ENCODE measurements around the gene IPP. TPM values are rescaled to one million over a fixed set of nuclear protein-coding genes. Genes with fewer than 3 reads are reported as not detected.

The IPP gene
- 13.9 and 16.1 TPM in 2 replicates for total RNA-seq

DNA sequence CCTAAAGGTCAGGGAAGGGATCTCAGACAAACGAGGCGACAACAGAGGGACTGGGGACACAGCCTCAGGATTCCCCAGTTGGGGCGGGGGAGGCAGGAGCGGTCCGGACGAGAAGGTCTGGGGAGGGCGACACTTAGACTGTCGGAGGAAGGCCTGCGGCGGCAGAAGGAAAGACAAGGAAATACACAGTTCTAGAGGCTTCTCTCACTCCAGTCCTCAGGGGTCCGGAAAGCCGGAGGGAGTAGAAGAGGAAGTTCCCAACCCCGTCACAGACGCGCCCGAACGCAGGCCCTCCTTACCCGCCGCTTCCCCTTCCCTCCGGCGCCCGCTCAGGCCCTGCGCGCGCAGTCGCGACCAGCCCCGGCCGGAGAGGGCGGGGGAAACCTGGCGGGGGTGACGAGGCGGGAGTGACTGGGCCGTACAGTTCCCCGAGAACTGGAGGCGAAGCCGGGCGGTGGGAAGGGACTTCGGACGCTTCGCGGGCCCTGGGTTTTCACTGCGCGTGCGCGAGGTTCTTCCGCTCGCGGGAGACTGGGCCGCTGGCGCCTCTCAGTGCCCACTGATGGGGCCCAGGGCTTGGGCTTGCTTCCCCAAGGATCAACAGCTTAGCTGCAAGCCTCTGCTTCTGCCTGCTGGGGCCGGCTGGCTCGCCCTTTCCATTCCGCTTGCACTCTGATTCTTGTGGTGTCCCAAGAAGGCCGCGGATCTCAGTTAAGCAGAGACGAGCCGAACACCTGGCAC, at the start of gene IPP:
Gene IPP, minus strand, starts transcription at position 356 of the 741 bp plus-strand sequence. CDS start 4,242 bp downstream, outside the sequence.

DNA sequence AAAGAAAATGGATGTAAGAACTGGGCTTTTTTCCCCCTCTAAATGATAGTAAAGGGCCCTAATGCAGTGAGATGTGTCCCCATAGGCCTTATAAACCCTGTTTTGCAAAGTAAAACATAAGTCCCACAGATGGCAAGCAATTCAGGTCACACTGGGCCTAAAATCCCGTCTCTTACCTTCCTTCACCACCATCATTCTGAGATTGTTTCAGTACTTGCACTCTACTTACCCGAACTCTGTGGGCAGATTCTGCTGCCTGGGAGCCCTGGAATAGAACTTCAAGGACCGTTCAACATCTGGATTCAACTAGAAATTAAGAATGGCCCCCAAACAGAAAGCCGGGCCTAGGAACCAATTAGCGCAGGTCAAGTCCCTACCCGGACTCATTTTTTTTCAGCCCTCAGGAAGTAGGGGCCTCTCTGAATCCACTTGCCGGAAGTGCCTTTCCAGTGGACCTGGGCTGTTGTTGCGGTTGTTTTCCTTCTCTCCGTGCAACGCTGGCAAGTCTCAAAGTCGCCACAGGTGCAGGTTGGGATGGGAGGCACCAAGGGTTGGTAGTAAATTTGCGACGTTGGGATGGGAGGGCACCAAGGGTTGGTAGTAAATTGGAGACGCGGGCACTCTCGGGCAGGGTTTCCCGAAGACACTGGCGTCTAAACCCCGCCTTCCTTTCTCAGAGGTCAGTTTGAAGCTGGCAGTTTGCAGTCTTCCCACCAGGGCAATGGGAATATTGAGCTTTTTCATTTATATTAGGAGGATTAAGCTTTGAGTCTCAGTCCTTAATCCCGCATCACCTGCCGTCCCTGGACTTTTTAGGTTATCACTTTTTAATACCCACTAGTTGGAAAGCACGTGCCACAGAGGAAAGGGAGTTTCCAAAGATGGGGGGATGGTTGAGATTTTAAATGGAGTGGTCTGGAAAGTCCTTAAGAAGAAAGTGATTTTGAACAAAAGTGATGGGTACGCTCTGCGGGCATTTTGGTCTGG, 62.4 kb downstream of the IPP start, which contains the start of gene TMEM69:
Gene TMEM69, plus strand, starts transcription at position 428 of the 987 bp plus-strand sequence. CDS start 2,888 bp downstream, outside the sequence.

GRCh38 chr1:45686288-45687013, 64.0 kb downstream of the IPP start, which contains the start of gene GPBP1L1:
GPBP1L1 (minus strand) TSS chr1:45686533; CDS start chr1:45659087, 27,446 bp downstream.

Other genes starting within 250 kb of the IPP start
- 504 and 567 TPM in 2 replicates for gene PRDX1, start 228.8 kb downstream of the IPP start, total RNA-seq
- gene AKR1A1, start 199.8 kb downstream of the IPP start, total RNA-seq: 146 and 161 TPM in 2 replicates
- 34.9 and 39.7 TPM in 2 replicates for gene NASP, start 166.6 kb downstream of the IPP start, total RNA-seq
- gene CCDC17, start 126.6 kb downstream of the IPP start, total RNA-seq: 0.77 and 0.79 TPM in 2 replicates
- 58.3 and 70.2 TPM in 2 replicates for gene GPBP1L1, start 64.1 kb downstream of the IPP start, total RNA-seq
- gene TMEM69, start 62.5 kb downstream of the IPP start, total RNA-seq: 5.8 and 11.0 TPM in 2 replicates
- 15.1 and 18.5 TPM in 2 replicates for gene MAST2, start 53.0 kb upstream of the IPP start, total RNA-seq

Measured in bronchial smooth muscle cell (primary cell).